GM15510 (cell line): ENCODE measurements around the gene STRADA.

Experiments
- POLR2A ChIP-seq: IDR thresholded peaks from 3 replicates; pipeline ENCODE4 v1.6.1; 2011; ENCODE audit warnings: borderline replicate concordance; ENCODE audit not compliant: insufficient read length; ENCODE audit errors: extremely low read depth

The STRADA gene

DNA sequence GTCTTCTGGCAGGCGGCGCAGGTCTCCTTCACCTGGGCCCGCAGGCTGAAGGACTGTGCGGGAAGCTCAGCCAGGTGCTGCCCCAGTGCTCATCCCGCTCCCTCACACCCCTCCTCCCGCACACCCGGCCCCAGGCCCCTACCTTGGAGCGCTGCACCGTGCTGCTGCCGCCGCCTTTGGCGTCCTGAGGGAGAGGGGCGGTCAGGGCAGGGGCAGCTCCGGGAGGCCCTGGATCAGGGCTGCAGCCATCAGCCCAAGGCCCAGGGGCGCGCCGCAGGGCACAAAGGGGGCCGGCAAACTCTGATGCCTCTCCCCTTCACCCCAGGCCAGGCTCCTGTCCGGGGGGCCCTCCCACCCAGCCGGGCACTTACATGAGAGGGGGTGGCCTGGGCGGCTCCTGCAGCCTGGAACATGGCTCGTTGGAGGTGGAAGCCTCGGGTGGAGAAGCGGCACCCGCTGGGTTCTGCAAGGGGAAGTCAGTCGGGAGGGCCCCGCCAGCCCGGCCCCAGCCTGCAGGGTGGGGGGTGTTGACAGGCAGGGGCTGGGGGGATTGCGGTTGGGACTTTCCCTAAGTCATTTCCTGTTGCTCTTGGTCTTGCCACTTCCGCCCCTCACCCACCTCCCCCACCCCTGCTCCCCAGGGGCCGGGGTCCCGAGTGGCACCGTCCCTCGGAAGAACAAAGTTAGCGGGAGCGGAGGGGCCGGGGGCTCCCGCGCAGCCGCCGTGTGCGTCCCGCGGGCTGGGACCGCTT is 42.5 kb downstream of the STRADA start:
- peak; percentile 50 for TF ChIP-seq POLR2A

GRCh38 chr17:63698381-63698885 is 43.2 kb downstream of the STRADA start:
- TF ChIP-seq POLR2A = no peak

- TF ChIP-seq POLR2A = peak; percentile 63
These were observed 44.0 kb downstream of the STRADA start for GRCh38 chr17:63697341-63698286.

- TF ChIP-seq POLR2A = peak; percentile 15
These were observed 45.1 kb downstream of the STRADA start for GRCh38 chr17:63696381-63696961.

- TF ChIP-seq POLR2A = peak; percentile 28
These were observed 45.7 kb downstream of the STRADA start for GRCh38 chr17:63695889-63696288.

GRCh38 chr17:63694950-63695773 is 46.4 kb downstream of the STRADA start:
- peak; percentile 13 for TF ChIP-seq POLR2A

GRCh38 chr17:63694229-63694949 is 47.2 kb downstream of the STRADA start:
- TF ChIP-seq POLR2A = peak; percentile 28

GRCh38 chr17:63693411-63694113 is 48.0 kb downstream of the STRADA start:
- TF ChIP-seq POLR2A = no peak

- TF ChIP-seq POLR2A = no peak
These were observed 49.3 kb downstream of the STRADA start for GRCh38 chr17:63692195-63692816.

DNA sequence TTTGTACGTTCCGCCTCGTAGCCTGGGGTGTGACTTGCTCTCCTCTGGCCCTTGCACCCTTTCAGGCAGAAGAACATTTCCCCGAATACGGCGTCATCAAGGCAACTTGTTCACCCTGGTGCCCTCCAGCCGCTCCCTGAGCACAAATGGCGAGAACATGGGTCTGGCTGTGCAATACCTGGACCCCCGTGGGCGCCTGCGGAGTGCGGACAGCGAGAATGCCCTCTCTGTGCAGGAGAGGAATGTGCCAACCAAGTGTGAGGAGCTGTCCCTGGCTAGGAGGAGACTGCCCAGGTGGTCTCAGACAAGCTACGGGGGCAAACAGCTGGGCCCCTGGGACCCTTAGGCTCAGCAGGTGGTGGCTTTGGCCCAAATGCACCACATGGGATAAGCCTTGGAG is 52.1 kb downstream of the STRADA start:
- no peak for TF ChIP-seq POLR2A

GRCh38 chr17:63688396-63689020 is 53.1 kb downstream of the STRADA start:
- TF ChIP-seq POLR2A = no peak

GRCh38 chr17:63686138-63686685 is 55.4 kb downstream of the STRADA start:
- no peak for TF ChIP-seq POLR2A

GRCh38 chr17:63685578-63685977 is 56.0 kb downstream of the STRADA start:
- no peak for TF ChIP-seq POLR2A

- no peak for TF ChIP-seq POLR2A
These were observed 56.6 kb downstream of the STRADA start for GRCh38 chr17:63685041-63685440.
